ENCODE results near the gene RAPGEF1.

DNA sequence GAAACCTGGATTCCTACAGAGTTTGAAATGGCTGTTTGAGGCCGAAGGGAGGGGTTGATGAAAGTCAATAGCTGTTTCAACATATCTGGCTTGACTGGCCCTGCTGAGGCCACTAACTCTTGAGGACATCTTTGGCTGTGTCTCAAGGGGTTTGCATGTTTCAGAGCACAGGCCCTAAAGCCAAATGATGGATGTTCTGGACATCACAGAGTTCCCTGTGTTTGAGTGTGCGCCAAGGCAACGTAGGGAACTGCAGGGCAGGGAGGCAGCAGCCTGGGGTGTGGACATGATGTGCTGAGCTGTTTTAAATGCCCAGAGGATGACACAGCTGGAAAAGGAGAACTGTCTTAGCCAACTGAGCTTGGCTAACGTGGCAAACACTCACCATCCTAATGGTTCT is 89.6 kb downstream of the RAPGEF1 start:
- TF ChIP-seq, protein P1, sequence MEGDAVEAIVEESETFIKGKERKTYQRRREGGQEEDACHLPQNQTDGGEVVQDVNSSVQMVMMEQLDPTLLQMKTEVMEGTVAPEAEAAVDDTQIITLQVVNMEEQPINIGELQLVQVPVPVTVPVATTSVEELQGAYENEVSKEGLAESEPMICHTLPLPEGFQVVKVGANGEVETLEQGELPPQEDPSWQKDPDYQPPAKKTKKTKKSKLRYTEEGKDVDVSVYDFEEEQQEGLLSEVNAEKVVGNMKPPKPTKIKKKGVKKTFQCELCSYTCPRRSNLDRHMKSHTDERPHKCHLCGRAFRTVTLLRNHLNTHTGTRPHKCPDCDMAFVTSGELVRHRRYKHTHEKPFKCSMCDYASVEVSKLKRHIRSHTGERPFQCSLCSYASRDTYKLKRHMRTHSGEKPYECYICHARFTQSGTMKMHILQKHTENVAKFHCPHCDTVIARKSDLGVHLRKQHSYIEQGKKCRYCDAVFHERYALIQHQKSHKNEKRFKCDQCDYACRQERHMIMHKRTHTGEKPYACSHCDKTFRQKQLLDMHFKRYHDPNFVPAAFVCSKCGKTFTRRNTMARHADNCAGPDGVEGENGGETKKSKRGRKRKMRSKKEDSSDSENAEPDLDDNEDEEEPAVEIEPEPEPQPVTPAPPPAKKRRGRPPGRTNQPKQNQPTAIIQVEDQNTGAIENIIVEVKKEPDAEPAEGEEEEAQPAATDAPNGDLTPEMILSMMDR (IDR thresholded peaks at IDR 0.05), result no peak
- no peak for TF ChIP-seq POLR2A (IDR thresholded peaks at IDR 0.05)

Data from sigmoid colon (tissue), 3 donors.